Measurements from ENCODE around the gene CRNN.

CRNN gene

DNA sequence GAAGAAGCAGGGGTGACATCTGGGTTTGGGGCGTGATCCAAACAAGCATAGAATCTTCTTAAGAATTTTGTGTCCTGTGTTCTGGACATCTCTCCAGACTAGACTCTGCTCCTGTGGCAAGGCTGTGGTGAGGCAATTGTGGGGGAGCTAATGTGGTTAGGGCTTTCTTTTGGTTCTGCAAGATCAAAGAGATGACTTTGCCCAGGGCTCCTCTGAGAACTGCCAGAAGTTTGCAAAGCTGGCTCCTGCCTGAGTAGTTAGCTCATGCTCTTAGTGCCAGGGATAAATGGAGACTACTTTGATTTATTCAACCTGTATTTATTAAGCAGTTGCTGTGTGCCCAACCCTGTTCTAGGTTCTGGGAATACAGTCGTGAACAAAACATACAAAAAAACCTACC is 34.0 kb upstream of the CRNN start:
- H3K4me3 ChIP-seq (ENCODE audit: low read length): no peak overlapping the region
- no peaks in the 10 kb centered on the region for H3K9me3 ChIP-seq (replicated peaks; ENCODE audit: low read length)
- H3K4me2 ChIP-seq (ENCODE audit: low read length): no peak overlapping the region
- H3K9ac ChIP-seq (ENCODE audit: low read depth, low read length): no peak overlapping the region
- H3K36me3 ChIP-seq (ENCODE audit: insufficient read depth, low read length): no peaks in the 10 kb centered on the region
- peaks cover 42% of the 10 kb centered on the region for H3K27me3 ChIP-seq (ENCODE audit: control insufficient read depth, insufficient read depth, low read length)
- H3K4me1 ChIP-seq (ENCODE audit: control insufficient read depth, insufficient read depth, low read length): no peaks in the 10 kb centered on the region

DNA sequence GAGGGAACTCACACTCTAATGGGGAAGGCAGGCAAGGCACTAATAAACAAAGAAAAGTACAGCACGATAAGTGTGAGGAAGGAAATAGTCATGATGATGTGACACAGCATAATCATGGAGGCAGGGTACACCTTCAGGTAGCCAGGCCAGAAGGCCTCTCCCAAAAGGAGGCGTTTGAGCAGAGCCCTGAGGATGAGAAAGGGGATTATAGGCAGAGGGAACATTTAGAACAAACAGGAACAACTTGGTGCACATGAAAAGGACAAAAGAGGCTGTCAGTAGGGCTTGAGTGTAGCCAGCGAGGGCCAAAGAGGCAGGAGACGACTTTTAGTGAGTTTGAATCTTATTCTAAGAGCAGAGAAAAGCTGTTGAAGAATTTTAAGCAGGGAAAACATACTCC is 33.4 kb upstream of the CRNN start:
- Histone ChIP-seq H3K4me2 (ENCODE audit: low read length) (no peak overlapping the region), H3K4me3 (ENCODE audit: low read length) (no peak overlapping the region), H3K36me3 (ENCODE audit: insufficient read depth, low read length) (no peaks in the 10 kb centered on the region), H3K4me1 (ENCODE audit: control insufficient read depth, insufficient read depth, low read length) (peaks cover 6% of the 10 kb centered on the region), H3K9me3 (replicated peaks; ENCODE audit: low read length) (no peaks in the 10 kb centered on the region), H3K27me3 (ENCODE audit: control insufficient read depth, insufficient read depth, low read length) (peaks cover 39% of the 10 kb centered on the region), H3K9ac (ENCODE audit: low read depth, low read length) (no peak overlapping the region)

DNA sequence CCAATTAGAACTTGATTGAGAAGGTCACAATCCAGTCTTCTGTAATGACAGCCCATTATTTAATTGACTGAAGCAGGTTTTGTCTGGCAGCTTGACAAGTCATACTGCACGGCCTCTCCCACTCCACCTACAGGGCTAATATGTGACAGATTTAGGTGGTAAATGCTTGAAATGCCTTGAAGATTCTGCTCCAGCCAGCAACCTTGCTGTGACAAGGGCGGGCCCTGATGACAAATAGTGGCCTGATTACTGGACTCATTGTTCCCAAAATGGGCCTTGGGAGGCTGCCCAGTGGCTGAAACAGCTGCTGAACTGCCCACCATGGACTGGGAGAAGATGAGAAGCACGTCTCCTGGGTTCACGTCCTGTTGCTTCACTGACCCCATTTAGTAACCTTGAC is 30.0 kb upstream of the CRNN start:
- no peak overlapping the region for H3K4me2 ChIP-seq (ENCODE audit: low read length)

DNA sequence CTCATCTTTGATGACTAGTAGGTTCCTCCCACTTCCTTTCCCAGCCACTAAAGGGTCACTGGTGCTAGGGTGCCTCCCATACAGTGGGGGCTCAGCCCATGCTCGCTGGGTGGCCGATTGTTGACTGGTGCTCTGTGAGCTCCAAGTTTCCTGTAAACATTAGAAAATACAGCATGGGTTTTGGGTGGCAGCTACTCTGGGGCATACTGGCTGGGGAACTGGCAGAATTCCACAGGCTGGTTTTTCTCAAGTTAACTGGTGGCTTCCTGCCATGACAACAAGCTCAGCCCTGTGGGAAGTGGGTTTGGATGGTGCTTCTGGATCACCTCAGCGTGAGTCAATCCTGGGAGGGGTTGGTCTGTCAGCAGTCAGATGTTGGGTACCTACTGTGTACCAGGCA is 28.7 kb upstream of the CRNN start:
- H3K4me3 ChIP-seq (ENCODE audit: low read length): no peak overlapping the region
- no peaks in the 10 kb centered on the region for H3K9me3 ChIP-seq (replicated peaks; ENCODE audit: low read length)
- H3K9ac ChIP-seq (ENCODE audit: low read depth, low read length): no peak overlapping the region
- H3K4me2 ChIP-seq (ENCODE audit: low read length): no peak overlapping the region
- no peaks in the 10 kb centered on the region for H3K36me3 ChIP-seq (ENCODE audit: insufficient read depth, low read length)
- peaks cover 11% of the 10 kb centered on the region for H3K27me3 ChIP-seq (ENCODE audit: control insufficient read depth, insufficient read depth, low read length)
- peaks cover 6% of the 10 kb centered on the region for H3K4me1 ChIP-seq (ENCODE audit: control insufficient read depth, insufficient read depth, low read length)

More for the DNA sequence above, 30.0 kb upstream of the CRNN start:
- no peaks in the 10 kb centered on the region for H3K36me3 ChIP-seq (ENCODE audit: insufficient read depth, low read length)
- peaks cover 17% of the 10 kb centered on the region for H3K27me3 ChIP-seq (ENCODE audit: control insufficient read depth, insufficient read depth, low read length)
- peaks cover 6% of the 10 kb centered on the region for H3K4me1 ChIP-seq (ENCODE audit: control insufficient read depth, insufficient read depth, low read length)
- no peaks in the 10 kb centered on the region for H3K9me3 ChIP-seq (replicated peaks; ENCODE audit: low read length)
- H3K9ac ChIP-seq (ENCODE audit: low read depth, low read length): no peak overlapping the region
- H3K4me3 ChIP-seq (ENCODE audit: low read length): no peak overlapping the region

DNA sequence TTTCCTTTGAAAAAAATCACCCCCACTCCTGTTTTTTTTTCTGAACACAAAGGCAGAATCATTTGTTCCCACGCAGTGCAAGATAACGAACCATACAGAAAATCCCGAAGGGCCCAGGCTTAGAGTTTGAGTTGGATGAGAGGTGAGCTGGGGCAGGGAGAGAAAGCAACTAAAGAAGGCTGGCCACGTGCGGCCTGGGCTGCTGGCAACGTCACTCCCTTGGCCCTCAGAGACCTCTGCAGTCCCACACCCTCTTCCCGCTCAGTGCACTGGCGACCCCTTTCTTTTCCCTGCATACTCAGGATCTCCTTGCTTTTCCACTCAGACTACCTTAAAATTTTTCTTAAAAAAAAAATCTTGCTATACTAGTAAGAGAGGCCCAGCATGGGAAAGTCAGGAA is 28.2 kb upstream of the CRNN start:
- Histone ChIP-seq H3K36me3 (ENCODE audit: insufficient read depth, low read length) (no peaks in the 10 kb centered on the region), H3K4me3 (ENCODE audit: low read length) (no peak overlapping the region), H3K4me2 (ENCODE audit: low read length) (no peak overlapping the region), H3K4me1 (ENCODE audit: control insufficient read depth, insufficient read depth, low read length) (peaks cover 6% of the 10 kb centered on the region), H3K27me3 (ENCODE audit: control insufficient read depth, insufficient read depth, low read length) (peaks cover 9% of the 10 kb centered on the region), H3K9me3 (replicated peaks; ENCODE audit: low read length) (no peaks in the 10 kb centered on the region), H3K9ac (ENCODE audit: low read depth, low read length) (no peak overlapping the region)

DNA sequence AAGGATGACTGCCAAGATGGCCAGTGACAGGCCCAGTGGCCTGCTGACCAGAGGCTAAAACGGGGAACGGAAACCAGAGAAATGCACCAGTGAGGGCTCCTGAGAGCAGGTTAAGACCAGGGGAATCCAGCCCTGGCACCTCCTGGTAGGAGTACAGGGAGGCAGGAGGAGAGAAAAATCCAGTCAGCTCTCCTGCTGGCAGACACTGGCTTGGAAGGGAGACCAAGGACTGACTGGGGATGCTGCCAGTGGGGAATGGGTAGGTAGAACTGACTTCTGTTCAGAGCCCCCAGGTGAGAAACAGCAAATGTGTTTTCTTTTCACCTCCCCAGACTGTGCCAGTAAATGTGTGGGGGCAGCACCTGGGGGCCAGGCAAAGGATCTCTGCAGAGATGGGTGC is 27.7 kb upstream of the CRNN start:
- Histone ChIP-seq H3K4me2 (ENCODE audit: low read length) (no peak overlapping the region), H3K4me3 (ENCODE audit: low read length) (no peak overlapping the region), H3K9ac (ENCODE audit: low read depth, low read length) (no peak overlapping the region), H3K9me3 (replicated peaks; ENCODE audit: low read length) (no peaks in the 10 kb centered on the region), H3K36me3 (ENCODE audit: insufficient read depth, low read length) (no peaks in the 10 kb centered on the region), H3K27me3 (ENCODE audit: control insufficient read depth, insufficient read depth, low read length) (peaks cover 5% of the 10 kb centered on the region), H3K4me1 (ENCODE audit: control insufficient read depth, insufficient read depth, low read length) (peaks cover 11% of the 10 kb centered on the region)

DNA sequence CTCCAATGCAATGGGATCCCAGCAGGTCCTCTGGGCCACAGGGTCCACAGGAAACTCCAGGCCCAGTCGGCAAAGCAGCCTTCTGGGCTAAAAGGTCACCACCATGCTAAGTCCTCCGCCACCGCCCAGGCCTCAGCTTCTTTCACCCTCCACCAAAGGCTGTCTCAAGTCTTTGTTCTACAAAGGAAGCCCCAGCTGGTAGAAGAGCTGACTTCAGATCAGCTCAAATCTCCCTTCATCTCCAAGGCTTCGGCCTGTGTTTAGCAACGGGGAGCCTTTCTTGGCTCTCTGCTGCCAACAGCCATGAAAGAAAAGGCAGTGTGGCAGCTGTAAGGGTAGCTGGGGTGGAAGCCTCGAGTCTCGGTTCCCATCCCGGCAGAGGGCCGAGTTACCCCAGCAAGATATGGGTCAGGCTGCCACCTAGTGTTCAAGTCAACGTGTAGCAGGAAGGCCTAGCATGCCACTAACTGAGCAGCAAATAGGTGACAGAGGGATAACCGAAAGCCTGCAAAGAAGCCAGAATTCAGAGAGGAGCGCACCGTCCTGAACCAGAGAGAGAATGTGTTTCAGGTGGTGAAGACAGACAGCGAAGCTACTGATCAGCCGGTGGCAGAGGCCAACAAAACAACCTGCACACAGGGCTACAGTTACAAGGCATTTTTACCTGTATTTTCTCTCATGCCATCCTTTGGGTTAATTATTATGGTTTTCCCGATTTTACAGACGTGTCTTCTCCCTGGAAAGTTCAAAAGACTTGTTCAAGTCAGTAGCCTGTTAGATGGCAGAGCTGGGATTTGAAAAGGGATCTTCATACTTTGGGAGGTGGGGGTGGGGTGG is 26.8 kb upstream of the CRNN start:
- Histone ChIP-seq H3K36me3 (ENCODE audit: insufficient read depth, low read length) (no peaks in the 10 kb centered on the region), H3K9me3 (replicated peaks; ENCODE audit: low read length) (no peaks in the 10 kb centered on the region), H3K9ac (ENCODE audit: low read depth, low read length) (no peak overlapping the region), H3K4me2 (ENCODE audit: low read length) (no peak overlapping the region), H3K27me3 (ENCODE audit: control insufficient read depth, insufficient read depth, low read length) (no peaks in the 10 kb centered on the region), H3K4me3 (ENCODE audit: low read length) (no peak overlapping the region), H3K4me1 (ENCODE audit: control insufficient read depth, insufficient read depth, low read length) (peaks cover 12% of the 10 kb centered on the region)

DNA sequence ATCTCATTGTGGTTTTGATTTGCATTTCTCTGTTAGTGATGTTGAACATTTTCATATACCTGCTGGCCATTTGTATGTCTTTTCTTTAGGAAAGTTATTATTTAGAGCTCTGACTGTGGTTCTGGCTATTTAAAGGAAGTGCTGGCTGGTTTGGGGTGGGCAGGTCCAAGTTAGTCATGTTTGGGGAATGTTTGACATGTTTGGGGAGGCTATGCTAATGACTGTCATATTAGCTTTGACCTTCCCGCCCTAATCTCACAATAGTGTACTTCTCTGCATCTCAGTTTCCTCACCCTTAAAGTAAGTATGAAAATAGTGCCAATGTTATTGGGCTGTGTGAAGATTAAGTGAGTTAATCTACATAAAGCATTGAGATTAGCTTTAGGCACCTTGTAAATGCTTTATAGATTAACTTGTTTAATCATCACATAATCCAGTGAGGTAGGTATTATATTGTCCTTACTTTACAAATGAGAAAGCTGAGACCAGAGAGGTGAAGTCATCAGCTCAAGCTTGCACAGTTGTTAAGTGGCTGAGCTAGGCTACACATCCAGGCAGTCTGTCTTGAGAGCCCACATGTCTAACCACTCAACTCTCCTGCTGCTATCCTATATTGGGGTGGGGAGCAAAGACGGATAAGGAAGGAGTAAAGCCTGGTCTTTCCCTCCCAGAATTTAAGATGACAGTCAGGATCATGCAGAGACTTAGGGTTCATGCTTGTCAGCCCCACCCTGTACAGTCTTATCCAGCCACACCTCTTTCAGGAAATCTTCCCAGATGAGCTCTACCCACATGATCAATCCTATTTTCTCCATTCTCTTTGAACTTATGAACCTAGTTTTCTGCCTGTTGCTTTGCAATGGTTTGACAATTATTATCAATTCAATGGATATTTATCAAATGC is 22.8 kb upstream of the CRNN start:
- Histone ChIP-seq H3K36me3 (ENCODE audit: insufficient read depth, low read length) (no peaks in the 10 kb centered on the region), H3K4me1 (ENCODE audit: control insufficient read depth, insufficient read depth, low read length) (peaks cover 6% of the 10 kb centered on the region), H3K9ac (ENCODE audit: low read depth, low read length) (no peak overlapping the region), H3K4me2 (ENCODE audit: low read length) (no peak overlapping the region), H3K27me3 (ENCODE audit: control insufficient read depth, insufficient read depth, low read length) (no peaks in the 10 kb centered on the region), H3K4me3 (ENCODE audit: low read length) (no peak overlapping the region), H3K9me3 (replicated peaks; ENCODE audit: low read length) (no peaks in the 10 kb centered on the region)

DNA sequence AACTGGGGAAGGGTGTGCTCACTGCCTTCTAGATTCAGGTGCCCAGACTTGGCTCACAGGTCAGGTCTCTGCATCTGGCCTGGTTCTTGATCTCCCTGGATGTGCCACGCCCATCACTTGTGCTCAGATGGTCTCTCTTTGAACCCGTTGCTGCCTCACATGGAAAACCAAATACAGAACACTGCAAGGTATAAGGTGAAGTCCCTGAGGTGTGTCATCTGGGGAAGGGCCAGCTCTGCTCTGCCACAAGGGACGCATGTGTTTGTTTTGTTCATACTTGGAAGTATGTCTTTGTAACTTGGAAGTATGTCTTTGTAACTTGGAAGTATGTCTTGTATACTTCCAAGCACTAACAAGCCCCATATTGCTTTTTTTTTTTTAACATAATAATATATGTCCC is 13.4 kb upstream of the CRNN start:
- Histone ChIP-seq H3K4me3 (ENCODE audit: low read length) (no peak overlapping the region), H3K9me3 (replicated peaks; ENCODE audit: low read length) (no peaks in the 10 kb centered on the region), H3K4me2 (ENCODE audit: low read length) (no peak overlapping the region), H3K9ac (ENCODE audit: low read depth, low read length) (no peak overlapping the region), H3K27me3 (ENCODE audit: control insufficient read depth, insufficient read depth, low read length) (no peaks in the 10 kb centered on the region), H3K4me1 (ENCODE audit: control insufficient read depth, insufficient read depth, low read length) (no peaks in the 10 kb centered on the region), H3K36me3 (ENCODE audit: insufficient read depth, low read length) (no peaks in the 10 kb centered on the region)

GRCh38 chr1:152426731-152427130 is 12.7 kb upstream of the CRNN start:
- Histone ChIP-seq H3K36me3 (ENCODE audit: insufficient read depth, low read length) (no peaks in the 10 kb centered on the region), H3K9me3 (replicated peaks; ENCODE audit: low read length) (no peaks in the 10 kb centered on the region)

GRCh38 chr1:152419917-152420316 is 5.9 kb upstream of the CRNN start:
- Histone ChIP-seq H3K9me3 (replicated peaks; ENCODE audit: low read length) (no peaks in the 10 kb centered on the region), H3K27me3 (ENCODE audit: control insufficient read depth, insufficient read depth, low read length) (peaks cover 16% of the 10 kb centered on the region), H3K4me3 (ENCODE audit: low read length) (no peak overlapping the region), H3K9ac (ENCODE audit: low read depth, low read length) (no peak overlapping the region), H3K36me3 (ENCODE audit: insufficient read depth, low read length) (no peaks in the 10 kb centered on the region), H3K4me2 (ENCODE audit: low read length) (no peak overlapping the region), H3K4me1 (ENCODE audit: control insufficient read depth, insufficient read depth, low read length) (no peaks in the 10 kb centered on the region)

More at GRCh38 chr1:152426731-152427130, 12.7 kb upstream of the CRNN start:
- no peaks in the 10 kb centered on the region for H3K4me1 ChIP-seq (ENCODE audit: control insufficient read depth, insufficient read depth, low read length)
- H3K9ac ChIP-seq (ENCODE audit: low read depth, low read length): no peak overlapping the region
- H3K4me2 ChIP-seq (ENCODE audit: low read length): no peak overlapping the region
- H3K4me3 ChIP-seq (ENCODE audit: low read length): no peak overlapping the region
- H3K27me3 ChIP-seq (ENCODE audit: control insufficient read depth, insufficient read depth, low read length): no peaks in the 10 kb centered on the region
